GM21717 (cell line): ENCODE measurements around the gene MAML2.
"Not testable (repeated sequence)": the region's sequence is repeated elsewhere in the genome, so short reads cannot be mapped to it uniquely, and the experiment has no call there.

Experiments used
- ATAC-seq: cut with Tn5 transposase; IDR thresholded peaks from one replicate; pipeline ENCODE4 v1.9.1; 2021; ENCODE audit warnings: mild to moderate bottlenecking, moderate library complexity; ENCODE audit not compliant: unreplicated experiment

The MAML2 gene

GRCh38 chr11:96193745-96194443 lies 149.1 kb downstream of the MAML2 start:
- ATAC-seq: no peak

- no peak for ATAC-seq
Observed at GRCh38 chr11:96191752-96192151, 151.2 kb downstream of the MAML2 start.

GRCh38 chr11:96189351-96189750 lies 153.6 kb downstream of the MAML2 start:
- ATAC-seq: peak; percentile 30

GRCh38 chr11:96188243-96189006 lies 154.6 kb downstream of the MAML2 start:
- peak; percentile 55 for ATAC-seq

GRCh38 chr11:96187822-96188221 lies 155.2 kb downstream of the MAML2 start:
- no peak for ATAC-seq

- ATAC-seq: no peak
Observed at GRCh38 chr11:96186806-96187205, 156.2 kb downstream of the MAML2 start.

- peak; percentile 73 for ATAC-seq
Observed at GRCh38 chr11:96185220-96185768, 157.7 kb downstream of the MAML2 start.

GRCh38 chr11:96180937-96181336 lies 162.1 kb downstream of the MAML2 start:
- ATAC-seq: not testable (repeated sequence)

- peak; percentile 26 for ATAC-seq
Observed at GRCh38 chr11:96180341-96180740, 162.7 kb downstream of the MAML2 start.

GRCh38 chr11:96179905-96180304 lies 163.1 kb downstream of the MAML2 start:
- peak; percentile 55 for ATAC-seq

- ATAC-seq: no peak
Observed at GRCh38 chr11:96178887-96179279, 164.1 kb downstream of the MAML2 start.

GRCh38 chr11:96178049-96178886 lies 164.7 kb downstream of the MAML2 start:
- ATAC-seq: no peak

GRCh38 chr11:96177146-96177545 lies 165.8 kb downstream of the MAML2 start:
- ATAC-seq: no peak

GRCh38 chr11:96173906-96174305 lies 169.1 kb downstream of the MAML2 start:
- no peak for ATAC-seq

GRCh38 chr11:96173422-96173821 lies 169.6 kb downstream of the MAML2 start:
- no peak for ATAC-seq

GRCh38 chr11:96172604-96173003 lies 170.4 kb downstream of the MAML2 start:
- ATAC-seq: no peak

- ATAC-seq: no peak
Observed at GRCh38 chr11:96169250-96169649, 173.7 kb downstream of the MAML2 start.

GRCh38 chr11:96168623-96169022 lies 174.4 kb downstream of the MAML2 start:
- no peak for ATAC-seq

GRCh38 chr11:96167787-96168186 lies 175.2 kb downstream of the MAML2 start:
- no peak for ATAC-seq

- ATAC-seq: no peak
Observed at GRCh38 chr11:96167203-96167758, 175.7 kb downstream of the MAML2 start.
